Measurements from ENCODE around the gene BLVRB.

The BLVRB gene

DNA sequence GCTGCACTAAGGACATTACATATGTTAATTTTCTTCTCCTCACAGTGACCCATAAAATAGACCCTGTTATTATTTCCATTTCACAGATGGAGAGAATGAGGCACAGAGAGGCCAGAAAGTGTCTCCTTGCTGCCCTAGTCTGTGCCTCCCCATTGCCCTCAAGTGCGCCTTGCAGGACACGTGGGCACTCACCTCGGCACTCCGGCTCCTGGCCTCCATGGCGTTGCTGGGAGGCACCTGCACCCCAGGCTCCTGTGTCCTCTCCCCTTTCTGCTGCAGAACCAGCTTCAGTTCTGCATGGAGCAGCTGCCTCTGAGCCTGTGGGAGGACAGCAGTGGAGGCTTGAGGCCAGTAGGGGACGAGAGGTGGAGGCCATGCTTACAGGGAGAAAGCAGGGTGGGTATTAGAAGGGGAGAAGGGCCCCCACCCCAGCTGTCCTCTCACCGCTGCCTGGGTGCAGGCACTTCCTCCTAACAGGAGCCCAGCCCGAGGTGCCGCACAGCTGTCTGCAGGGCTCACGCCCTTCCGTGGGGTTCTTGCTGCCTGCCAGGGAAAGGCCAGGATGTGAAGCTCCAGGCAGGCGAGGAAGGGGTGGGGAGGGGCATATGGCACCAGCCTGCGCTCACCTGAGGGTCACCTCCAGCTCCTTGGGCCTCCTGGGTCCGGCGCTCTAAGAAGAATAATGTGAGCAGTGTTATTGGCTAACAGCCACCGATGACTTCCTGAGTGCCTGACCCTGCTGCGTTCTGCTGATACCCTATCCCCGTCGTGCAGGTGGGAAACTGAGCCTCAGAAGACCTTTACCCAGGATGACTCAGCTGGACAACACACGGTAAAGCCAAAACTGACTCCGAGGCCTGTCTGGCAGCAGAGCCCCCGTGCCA is 57.6 kb downstream of the BLVRB start:
- DNase-seq (ENCODE audit: low read depth in 4 of 4, low spot score in 1 of 4) = no peak

DNA sequence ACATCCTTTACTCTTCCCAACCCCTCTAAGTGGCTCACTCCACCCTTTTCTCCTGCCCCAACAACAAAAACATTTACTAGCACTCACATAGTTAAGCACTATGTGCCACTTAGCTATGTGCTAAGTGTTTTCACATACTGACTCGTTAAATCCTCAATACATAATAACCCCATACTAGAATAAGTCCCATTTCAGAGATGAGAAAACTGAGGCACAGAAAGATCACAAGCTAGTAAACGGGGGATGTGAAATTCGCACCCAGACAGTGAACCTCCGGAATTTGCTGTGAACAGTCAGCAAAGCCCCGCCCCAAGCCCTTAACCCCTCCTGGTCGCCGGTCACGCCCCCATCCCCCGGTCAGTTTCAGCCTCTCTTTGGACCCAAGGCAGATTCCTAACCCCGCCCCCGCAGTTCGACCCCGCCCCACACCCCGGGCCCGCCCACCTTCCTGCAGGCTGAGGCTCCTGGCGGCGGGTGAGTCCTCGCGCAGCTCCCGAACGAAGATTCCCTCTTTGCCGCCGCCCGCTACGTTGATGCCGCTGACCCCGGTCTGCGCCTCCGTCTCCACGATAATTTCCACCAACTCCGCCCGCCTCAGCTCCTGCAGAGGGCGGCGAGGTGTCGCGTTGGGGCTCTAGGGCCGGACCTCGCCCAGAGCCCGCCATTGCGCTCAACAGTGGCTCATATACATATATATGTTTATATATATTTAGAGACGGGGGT is 62.1 kb downstream of the BLVRB start:
- peak; percentile 37 to 85 (median 62) for DNase-seq (ENCODE audit: low read depth in 4 of 4, low spot score in 1 of 4)

DNA sequence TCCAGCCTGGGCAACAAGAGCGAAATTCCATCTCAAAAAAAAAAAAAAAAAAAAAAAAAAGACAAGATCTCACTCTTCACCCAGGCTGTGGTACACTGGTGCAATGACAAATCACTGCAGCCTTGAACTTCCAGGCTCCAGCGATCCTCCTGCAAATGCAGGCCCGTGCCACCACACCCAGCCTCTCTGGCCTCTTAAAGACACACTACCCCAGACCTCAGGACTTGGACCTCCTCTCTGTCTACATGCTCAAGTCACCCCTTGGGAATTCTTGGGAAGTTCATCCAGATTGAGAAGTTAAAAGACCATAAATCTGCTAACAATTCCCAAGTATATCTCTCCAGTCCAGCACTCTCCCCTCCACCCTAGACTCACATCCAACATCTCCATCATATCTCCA is 65.0 kb downstream of the BLVRB start:
- DNase-seq (ENCODE audit: low read depth in 4 of 4, low spot score in 1 of 4) = no peak

DNA sequence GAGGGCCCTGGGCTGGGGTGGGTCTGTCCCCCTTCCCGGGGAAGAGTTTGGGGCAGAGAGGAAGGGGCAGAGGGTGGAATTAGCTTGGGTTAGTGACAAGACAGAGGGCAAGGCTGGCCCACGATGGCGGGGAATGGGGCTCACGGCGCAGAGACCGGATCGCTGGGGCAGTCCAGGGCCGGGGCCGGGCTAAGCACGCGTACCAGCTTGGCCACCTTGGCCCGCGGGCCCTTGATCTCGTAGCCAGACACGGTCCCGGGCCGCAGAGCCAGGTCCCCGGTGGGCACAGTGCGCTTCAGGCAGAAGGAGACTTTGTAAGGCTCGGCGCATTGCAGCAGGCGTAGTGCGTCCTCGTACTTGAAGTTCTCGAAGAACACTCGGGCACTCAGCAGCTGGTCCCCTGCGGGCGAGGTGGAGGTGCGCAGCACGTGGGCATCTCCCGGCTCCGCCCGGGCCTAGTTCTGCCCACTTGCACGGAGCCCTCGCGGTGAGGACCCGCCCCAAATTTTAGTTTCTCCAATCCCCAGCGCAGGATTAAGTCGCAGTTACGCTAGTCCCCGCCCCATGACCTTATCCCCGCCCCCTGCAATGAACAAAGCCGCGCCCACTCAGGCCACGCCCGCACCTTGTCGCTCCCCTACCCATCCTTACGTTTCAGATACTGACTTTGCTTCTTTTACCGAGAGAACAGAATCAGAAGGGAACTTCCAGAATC is 67.0 kb downstream of the BLVRB start:
- peak in 3 of 4 experiments; percentile 22 to 56 (median 48) for DNase-seq (ENCODE audit: low read depth in 4 of 4, low spot score in 1 of 4)
